ENCODE results near the gene CCDC188.

Gene CCDC188

DNA sequence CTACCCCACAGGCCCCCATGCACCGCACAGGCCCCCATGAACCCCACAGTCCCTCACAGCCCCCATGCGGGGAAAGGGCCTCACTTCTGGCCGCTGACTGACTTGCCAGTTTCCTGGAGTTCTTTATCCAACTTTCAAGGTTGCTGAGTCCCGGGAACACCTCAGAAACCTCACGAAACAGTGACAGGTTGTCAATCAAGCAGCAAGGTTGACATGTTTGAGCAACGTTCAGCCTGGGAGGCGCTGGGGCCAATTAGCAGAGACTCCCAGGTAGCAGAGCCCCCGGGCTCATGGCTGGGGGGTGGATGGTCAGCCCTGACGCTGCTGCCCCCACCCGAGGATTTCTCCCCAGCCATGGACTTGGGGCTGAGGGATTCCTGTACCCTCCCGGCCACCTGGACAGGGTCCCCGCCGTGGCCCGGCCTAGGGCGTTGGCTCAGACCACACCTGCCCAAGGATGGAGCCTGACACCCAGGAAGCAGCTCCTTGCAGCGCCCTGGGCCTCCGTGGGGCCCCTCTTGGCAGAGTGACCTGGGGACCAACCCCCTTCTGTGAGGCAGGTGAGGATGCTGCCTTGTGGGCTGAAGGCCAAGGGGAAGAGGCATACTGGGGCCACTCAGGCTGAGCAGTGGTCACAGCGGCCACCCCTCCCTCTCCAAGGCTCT, 33.8 kb upstream of the CCDC188 start:
- no peak for DNase-seq (ENCODE audit: low read depth in 2 of 2)

DNA sequence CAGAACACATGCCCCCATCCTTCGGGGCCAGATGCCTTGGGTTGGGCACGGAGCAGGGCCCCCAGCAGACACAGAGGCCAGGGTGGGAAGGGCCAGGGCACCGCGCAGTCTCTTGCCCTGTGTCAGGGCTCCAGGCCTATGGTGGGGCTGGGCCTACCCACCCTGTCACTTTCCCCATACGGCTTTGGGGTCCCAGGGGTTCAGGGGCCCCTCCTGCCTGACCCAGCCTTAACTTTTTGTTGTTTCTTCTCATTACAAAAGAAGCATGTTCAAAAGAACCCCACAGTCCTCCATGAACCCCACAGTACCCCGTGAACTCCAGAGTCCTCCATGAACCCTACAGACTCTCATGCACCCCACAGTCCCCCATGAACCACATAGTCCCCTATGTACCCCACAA, 33.0 kb upstream of the CCDC188 start:
- no peak for DNase-seq (ENCODE audit: low read depth in 2 of 2)

DNA sequence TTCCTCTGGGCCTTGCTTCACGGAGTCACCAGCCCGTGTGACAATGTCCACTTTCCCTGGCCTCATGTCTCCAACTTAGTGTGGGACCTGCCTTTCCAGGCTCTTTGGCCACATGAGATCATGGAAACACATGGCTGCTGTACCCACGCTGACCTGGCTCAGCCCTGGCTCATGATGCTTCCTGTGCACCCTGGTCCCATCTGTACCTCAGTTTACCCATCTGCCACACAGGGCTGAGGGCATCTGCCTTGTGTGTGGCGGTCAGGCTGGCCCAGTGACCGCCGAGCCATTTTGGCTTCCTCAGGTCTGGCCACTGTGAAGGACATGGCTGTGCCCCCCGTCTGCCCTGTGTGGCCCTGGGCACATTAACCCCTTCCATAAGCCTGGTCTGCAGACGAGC, 32.2 kb upstream of the CCDC188 start:
- DNase-seq (ENCODE audit: low read depth in 2 of 2) = no peak

DNA sequence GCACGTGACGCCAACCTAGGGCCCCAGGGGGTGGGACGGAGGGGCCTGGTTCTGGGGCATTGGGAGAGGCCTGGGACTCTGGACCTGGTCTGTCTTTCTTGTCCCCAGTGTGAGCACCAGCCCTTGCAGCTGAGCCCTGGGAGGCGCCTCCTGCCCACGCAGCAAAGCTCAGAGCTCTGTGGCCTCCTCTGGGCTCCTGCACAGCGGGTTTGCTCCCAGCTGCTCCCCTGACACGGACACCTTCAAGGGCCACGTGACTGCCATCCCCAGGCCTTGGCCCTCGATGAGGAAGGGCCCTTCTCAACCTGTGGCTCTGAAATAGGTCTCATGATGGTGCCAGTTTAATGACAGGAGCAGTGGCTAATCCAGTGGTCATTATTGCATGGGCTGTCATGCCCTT, 31.5 kb upstream of the CCDC188 start:
- no peak for DNase-seq (ENCODE audit: low read depth in 2 of 2)

DNA sequence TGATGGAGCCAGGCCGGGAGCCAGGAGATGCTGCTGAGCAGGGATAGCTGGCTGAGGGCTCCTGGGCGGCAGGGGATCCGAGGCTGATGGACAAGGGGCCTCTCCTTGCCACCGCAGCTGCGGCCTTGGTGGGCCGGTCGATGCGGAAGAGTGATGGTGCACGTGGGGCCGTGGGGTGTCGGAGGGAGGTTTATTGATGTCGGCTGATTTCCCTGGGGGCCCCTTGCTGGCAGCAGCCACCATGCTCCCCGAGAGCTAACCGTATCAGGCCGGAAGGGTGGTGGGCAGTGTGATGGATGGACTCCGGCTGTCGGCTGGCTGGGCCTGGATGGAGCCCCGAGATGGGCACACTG, 31.0 kb upstream of the CCDC188 start:
- no peak for DNase-seq (ENCODE audit: low read depth in 2 of 2)

DNA sequence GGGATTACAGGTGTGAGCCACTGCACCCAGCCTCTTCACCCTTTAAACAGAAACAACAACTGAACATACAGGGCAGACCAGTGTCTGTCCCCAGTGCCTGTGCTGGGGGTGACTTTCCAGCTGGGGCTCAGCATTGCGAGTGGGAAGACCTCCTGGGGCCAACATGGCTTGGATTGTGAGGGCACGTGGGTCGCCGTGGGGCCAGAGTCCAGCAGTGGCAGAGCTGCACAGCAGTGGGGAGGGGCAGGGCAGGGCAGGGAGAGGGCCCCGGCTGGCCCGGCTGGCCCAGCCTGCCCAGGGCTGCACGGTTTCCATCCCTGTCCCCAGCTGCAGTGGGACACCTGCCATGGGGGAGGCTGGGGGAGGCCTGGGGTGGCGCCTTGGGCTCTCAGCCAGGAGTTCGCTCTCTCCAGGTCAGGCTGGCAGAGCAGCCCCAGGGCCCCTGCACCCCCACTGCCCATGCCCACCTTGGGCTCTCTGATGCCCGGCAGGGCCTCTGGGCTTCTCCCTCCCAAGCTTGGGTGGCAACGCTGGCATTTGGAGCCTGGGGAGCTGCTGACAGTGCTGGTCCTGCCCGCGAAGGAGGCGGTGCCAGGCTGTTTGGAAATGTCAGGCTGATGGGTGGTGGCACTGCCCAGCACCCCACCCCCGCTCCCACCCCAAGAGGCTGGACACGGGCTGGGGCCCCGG, 30.5 kb upstream of the CCDC188 start:
- DNase-seq (ENCODE audit: low read depth in 2 of 2) = no peak

DNA sequence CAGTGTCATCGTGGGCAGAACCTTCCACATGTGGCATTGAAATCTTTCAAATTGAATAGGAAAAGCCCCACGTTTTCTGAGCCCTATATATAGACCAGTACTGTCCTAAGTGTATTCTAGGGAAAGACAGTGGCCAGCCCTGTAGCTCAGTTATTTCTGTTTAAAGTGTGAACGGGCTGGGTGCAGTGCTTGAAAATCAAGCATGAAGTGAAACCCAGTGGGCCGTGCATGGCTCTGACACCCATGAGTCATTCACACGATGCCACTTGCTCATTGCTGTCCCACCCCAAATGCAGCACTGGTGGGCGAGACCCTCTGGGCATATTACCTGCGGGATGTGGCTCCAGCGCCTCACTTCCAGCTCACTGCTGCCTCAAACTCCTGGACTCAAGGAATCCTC, 29.8 kb upstream of the CCDC188 start:
- no peak for DNase-seq (ENCODE audit: low read depth in 2 of 2)

DNA sequence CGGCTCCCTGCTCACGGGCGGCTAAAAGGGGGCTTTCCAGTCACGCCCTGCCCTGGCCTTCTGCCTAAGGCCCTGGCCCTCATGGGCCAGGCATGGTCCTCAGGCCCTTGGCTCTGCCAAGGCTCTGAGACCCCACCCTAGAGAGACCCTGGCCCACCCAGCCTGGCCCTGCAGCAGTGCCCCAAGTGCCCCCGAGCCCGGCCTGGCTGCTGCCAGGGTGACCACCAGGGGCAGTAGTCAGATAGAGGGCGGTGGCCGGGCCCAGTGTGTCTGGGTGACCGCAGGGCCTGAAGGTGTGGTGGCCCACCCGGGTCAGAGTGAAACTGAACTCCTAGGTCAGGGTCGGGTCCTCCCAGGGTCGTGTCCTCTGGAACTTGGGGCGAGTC, 29.4 kb upstream of the CCDC188 start:
- DNase-seq (ENCODE audit: low read depth in 2 of 2) = no peak

DNA sequence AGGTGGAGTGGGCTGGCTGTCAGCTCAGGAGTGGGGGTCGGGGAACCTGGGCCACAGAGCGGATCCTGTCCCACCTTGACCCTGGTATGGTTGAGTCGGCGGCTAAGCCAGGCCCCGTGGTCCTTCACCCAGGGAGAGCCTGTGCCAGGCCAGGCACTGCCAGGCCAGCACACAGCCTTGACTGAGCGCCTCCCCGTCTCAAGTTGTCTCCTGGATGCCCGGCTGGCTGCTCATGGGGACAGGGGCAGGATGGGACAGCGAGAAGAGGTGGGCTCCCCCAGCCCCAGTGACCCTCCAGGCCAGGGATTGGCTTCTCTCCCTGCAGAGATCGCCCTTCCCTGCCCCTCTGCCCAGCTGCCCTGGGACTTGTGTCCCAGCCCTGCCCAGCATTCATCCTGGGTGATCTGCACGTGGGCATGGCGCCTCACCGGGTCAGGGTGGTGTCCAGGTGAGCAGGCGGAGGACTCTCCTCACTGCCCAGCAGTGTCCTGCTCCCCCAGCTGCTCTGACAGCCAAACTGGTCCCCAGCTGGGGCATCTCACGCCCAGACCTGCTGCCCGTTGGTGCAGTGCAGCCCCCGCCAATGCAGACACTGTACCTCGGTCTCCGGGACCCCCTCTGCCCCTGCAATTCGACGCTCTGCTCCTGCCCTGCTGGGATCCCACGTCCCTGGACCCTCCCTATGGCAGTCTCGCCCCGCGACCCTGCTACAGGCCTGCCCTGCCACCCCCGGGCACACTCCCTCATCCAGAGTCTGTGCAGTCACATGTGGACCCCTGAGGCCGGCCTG, 28.8 kb upstream of the CCDC188 start:
- DNase-seq (ENCODE audit: low read depth in 2 of 2) = no peak

DNA sequence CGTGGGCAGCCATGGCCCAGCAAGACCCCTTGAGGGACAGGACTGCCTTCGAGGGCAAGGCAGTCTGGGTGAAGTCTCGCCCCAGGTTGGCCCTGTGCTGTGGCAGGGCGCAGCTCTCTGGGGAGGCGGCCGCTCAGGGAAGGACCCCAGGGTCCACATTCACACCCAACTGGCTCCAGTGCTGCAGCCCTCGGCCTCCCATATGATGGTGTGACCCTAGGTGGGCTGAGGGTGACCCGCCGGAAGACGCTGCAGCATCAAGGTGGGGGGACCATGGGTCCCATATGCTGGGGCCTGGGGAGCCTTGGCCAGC, 28.0 kb upstream of the CCDC188 start:
- no peak for DNase-seq (ENCODE audit: low read depth in 2 of 2)

DNA sequence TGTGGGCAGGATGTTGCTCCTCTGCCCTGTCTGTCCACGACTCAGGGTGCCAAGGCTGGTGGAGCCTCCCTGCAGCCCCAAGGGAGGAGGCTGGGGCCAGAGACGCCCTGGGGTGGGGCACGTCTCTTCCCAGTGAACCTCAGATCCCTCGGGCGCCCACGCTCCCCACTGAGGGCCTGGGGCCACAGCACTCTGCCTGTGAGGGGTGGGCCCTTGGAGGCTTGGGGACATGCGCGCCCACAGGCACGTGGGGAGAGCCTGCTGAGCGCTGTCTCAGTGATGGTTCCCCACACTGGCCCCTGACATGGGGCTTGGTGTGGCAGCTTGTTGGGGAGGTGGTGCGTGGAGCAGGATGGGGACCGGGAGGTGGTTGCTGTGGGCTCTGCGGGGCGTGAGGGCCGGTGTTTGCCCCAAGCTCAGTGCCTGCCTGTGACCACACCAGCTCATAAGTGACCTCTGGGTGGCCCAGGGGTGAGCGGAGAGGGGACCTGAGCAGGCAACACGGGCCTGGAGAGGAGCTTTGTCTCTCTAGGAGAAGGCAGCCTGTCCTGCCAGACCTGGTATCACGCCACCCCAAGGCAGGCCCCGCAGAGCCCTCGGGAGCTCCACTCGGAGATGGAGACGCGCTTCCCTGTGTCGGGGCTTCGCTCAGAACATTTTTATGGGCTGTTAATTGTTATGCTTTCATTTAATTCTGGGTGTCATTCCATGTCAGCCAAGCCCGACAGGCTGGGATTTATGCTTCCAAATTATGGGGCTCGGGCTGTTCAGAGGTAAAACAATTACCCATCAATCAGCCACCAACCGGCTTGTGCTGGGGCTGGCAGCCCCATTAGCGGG, 27.4 kb upstream of the CCDC188 start:
- no peak for DNase-seq (ENCODE audit: low read depth in 2 of 2)

DNA sequence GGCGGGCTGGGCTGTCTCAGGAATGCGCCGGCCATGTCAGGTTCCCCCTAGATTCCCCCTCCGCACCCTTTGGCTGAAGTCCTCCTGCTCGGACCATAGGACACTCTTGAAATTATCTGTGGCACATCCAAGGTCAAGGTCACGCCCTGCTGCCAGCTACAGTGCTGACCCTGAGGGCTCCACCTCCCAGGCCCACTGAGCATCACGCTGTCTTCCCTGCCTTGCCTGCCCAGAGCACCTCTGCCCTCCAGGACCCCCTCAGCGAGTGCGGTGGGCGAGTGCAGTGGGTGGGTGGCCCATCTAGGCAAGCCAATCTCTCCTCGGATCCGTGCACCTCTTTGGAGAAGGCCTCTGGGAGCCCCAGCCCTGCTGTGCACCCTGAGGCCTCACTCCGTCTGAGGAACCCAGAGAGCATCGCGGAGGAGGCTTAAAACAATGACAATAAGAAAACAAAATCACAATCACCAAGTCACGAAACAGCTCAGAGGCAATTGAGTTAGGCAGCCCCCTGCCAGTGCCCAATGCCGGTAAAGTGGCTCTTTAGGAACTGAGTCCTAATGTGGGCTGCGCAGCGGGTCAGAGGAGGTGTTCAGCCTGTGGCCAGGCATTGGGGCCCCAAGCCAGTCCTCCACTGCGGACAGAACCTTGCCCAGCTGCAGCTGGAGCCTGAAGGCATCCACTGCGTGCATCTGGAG, 26.5 kb upstream of the CCDC188 start:
- no peak for DNase-seq (ENCODE audit: low read depth in 2 of 2)

DNA sequence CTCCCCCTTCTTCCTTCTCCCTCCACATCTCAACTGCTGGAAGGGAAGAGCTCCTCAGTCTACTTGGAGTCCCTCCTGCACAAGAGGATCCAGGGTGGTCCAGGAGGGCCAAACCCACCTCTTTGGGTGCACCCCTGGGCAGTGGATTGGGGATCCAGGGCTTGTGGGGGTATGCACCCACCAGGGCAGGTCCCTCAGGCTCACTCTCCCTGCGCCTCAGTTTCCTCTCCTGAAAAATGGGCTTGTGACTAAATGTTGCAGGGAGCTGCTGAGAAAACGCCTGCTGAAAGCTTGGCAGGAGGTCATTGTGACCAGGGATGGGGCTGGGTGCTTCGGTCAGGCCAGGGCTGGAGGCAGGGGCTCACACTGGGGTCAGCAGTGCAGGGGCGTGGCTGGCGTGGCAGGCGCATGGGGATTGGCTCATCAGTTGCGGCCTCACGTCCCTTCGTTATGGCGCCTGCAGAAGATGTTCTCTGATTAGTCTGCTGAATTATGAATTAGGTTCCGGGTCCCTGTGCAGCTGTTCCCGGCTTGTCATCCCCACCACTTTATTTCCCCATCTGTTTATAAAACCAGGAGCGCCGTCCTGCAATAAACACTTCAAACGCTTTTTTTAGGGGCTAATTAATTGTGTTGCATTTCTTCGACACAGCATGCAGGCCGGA, 25.7 kb upstream of the CCDC188 start:
- no peak for DNase-seq (ENCODE audit: low read depth in 2 of 2)

DNA sequence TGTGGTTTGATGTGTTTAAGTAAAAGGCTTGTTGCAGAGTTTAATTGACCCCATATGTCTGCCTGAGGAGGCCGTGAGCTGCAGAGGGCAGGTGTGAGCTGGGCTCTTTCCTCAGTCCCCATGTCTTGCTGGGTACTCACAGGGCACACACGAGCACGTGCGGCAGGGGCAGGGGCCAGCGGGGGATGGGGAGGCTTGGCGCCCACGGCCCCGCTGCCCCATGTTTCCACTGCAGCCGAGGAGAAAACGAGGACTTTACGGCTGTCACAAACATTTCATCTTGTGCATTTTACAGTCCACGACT, 24.7 kb upstream of the CCDC188 start:
- DNase-seq (ENCODE audit: low read depth in 2 of 2) = no peak

DNA sequence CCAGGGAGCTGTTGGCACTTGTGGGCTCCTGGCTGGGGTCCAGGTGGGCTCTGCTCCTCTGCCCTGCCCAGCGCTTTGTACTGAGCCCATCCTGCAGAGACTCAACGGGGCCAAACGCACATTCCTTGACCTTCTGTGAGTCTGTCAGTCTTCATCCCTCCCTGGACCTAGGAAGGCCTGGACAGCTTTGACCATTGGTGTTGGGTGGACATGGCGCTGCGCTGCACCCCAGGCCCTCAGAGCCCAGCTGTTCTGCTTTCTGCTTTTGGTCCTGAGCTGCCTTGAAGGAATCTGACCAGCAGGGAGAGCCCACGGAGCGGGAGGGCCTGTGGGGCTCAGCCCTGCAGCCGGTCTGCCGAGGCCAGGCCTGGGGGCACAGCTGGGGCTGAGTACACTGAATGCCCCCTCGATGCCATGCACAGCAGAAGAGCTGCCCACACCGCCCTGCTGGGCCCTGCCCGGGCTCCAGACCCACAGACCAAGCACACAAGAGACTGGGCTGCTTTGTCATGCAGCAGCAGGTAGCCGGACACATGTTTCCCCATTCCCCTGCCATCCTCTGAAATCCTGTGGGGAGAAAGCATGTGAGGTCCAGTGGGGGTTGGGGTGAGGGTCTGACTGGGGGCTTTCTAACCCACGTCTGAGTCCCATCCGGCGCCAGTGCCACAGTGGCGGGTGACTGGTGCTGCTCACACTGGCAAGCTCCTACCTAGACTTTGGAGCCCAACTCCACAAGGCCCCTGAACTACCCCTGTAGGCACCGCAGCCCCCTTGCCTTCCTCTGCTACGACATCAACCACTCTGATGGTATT, 24.1 kb upstream of the CCDC188 start:
- no peak for DNase-seq (ENCODE audit: low read depth in 2 of 2)

DNA sequence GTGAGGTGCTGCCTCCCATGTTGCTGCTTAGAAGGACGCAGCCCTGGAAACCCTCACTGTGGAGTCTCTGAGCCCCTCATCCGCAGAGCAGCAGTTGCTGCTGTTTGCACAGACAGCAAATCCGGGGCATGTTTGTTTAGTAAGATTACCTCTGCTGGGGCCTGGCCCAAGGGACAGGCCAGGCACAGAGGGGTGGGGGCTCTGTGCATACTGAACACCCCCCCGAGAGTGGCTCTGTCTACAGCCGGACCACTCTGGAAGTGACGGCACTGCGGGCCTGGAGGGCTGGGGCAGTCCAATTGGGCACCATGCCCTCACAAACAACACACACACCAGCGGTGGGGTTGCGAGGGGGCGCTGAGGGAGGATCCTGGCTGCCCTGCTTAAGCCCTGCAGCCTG, 22.9 kb upstream of the CCDC188 start:
- DNase-seq (ENCODE audit: low read depth in 2 of 2) = no peak

DNA sequence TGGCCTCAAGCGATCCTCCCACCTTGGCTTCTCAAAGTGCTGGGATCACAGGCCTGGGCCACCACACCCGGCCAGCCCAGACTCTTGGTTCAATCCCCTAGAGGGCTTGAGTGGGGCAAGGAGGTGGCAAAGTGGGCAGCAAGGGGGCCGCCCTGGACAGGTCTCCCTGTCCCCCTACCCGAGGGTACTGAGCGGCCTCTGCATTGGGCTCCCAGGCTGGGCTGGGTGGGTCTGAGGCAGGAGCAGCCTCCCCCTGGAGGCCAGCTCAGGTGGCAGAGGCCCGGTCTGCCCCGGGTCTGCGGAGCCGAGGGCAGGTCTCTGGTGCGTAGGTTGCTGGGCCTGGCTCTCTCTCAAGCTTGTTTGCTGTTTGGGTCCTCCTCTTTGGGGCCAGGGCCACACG, 22.4 kb upstream of the CCDC188 start:
- DNase-seq (ENCODE audit: low read depth in 2 of 2) = no peak

DNA sequence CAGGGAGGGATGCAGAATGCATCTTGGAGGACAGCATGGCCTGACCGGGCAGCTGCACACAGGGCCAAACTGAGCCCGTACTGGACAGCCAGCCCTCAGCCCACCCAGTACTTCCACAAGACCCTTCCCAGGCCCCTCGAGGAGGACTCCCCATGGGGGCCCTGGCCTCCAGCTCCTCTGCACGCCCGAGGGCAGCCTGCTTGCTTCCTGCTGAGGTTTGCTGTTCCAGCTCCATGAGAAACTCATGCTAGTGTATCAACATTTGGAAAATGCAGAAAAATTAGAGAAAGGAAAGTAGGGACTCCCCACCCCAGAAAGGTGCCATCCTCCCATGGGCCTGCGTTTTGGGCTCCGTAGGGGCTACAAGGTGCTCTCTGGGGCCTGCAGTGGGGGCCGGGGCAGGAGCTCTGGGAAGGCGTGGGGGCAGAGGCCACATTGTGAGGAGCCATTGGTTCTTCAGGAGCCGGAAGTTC, 21.3 kb upstream of the CCDC188 start:
- no peak for DNase-seq (ENCODE audit: low read depth in 2 of 2)

DNA sequence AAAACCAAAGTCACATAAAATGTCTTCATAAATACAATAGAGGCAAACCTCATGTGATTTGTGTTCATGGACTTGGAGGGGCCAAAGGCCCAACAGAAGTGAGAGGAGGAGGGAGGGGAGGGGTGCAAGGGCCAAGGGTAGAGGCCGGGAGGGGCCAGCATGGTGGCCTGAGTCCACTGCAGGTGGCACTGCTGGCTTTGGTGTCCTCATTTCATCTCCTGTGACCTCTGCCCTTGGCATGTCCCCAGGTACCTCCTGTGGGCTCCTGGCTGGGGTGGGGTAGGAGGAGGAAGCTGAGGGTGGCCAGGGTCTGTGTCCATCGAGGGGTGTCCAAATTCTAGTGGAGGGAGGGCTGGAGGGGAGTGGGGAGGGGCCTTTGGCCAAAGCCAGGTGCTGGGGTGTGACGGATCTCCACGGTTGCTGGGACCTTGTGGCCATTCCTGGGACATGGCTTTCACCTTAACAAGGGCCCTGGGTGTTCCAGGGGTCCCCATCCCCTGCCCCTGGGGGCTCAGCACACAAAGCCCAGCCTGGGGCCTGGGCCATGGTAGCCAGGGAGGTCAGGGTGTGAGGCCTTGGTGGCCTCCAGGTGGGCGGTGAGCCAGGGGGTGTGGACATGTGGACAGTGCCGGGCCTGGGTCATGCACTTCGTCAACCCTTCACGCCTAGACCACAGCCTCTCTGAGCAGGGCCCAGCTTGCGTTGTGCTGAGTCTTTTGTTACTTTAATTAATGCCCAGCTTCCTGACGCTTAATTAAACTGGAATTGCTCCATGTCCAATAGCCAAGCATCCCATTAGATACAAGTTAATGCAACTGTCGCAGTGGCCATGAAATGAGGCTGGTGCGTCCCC, 20.7 kb upstream of the CCDC188 start:
- no peak for DNase-seq (ENCODE audit: low read depth in 2 of 2)

DNA sequence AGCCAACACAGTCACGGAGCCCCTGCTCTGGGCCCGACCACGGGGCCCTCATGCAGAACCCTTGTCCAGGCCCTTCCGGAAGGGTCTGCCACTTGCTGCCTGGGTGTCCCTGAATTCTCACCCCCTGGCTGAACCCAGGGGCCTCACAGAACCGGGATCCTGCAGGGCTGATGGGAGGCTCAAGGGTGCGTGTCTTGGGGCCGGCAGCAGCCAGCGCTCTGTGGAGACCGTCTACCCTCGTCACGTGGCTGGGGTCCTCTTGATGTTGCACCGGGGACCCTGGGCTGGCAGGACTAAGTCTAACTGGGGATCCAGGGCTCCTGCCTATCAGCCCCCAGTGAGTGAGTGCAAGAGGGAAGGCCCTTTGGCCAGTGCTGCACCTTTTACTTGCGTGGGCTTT, 19.3 kb upstream of the CCDC188 start:
- no peak for DNase-seq (ENCODE audit: low read depth in 2 of 2)

All from stimulated activated CD8-positive, alpha-beta memory T cell treated with anti-CD3 and anti-CD28 coated beads, Interleukin-15, amount 100 ng/mL, for 48 hours (primary cell).